Endothelial cell of umbilical vein (primary cell): Measurements from ENCODE around the gene SPDL1. TPM values are rescaled to one million over a fixed set of nuclear protein-coding genes. Genes with fewer than 3 reads are reported as not detected.

Source experiments
- BruUV-seq: library from RNA; stranded (reverse); fragments of 400-500 nt; replicated peaks from 2 replicates; lab custom pipeline; 2021; lab: Mats Ljungman, UMichigan
- CTCF ChIA-PET: fragments of 300-600, 350-600 bp; sonication (Branson Sonifier 250); formaldehyde crosslinking; loops from one replicate; lab custom pipeline; 2021; ENCODE audit warnings: antibody characterized with exemption, inconsistent platforms; lab: Charles Lee
- POLR2A ChIA-PET: fragments of 300-600, 350-600 bp; sonication (Branson Sonifier 250); formaldehyde crosslinking; loops from one replicate; lab custom pipeline; 2021; ENCODE audit warnings: antibody characterized with exemption, inconsistent platforms; lab: Charles Lee
- DNase-seq: peaks from one replicate; pipeline ENCODE4 v3.0.0-alpha.2; 2011; ENCODE audit warnings: low read depth, low spot score
- FAIRE-seq: peaks from 2 replicates; lab custom pipeline; 2011; peaks lifted over from hg19 to GRCh38; lab: Jason Lieb, UNC
- H2AFZ ChIP-seq: 2 replicates; pipeline ENCODE4 v1.6.0; 2012; ENCODE audit warnings: low read depth, low read length, control low read depth, inconsistent platforms
- H3K27ac ChIP-seq: 2 replicates; pipeline ENCODE4 v1.5.1; 2011; ENCODE audit warnings: low read depth, mild to moderate bottlenecking, control low read depth, low read length, moderate library complexity; ENCODE audit not compliant: insufficient read depth
- H3K27me3 ChIP-seq, 2 experiments: 2 replicates each; pipeline versions ENCODE4 v1.6.0 to v1.6.1; 2011; ENCODE audit warnings: low read length in 2 of 2, mixed read lengths in 1 of 2; ENCODE audit not compliant: control insufficient read depth in 2 of 2, insufficient read depth in 2 of 2
- H3K36me3 ChIP-seq, 2 experiments: 2 replicates in 1 of 2; 3 replicates in 1 of 2; pipeline ENCODE4 v1.5.1; 2011; ENCODE audit warnings: low read length in 2 of 2, mild to moderate bottlenecking in 1 of 2, moderate library complexity in 1 of 2; ENCODE audit not compliant: control insufficient read depth in 2 of 2, insufficient read depth in 2 of 2; ENCODE audit errors: extremely low read depth in 1 of 2
- H3K4me1 ChIP-seq: 3 replicates; pipeline ENCODE4 v1.5.1; 2011; ENCODE audit warnings: mild to moderate bottlenecking, low read length; ENCODE audit not compliant: control insufficient read depth, insufficient read depth; ENCODE audit errors: extremely low read depth
- H3K4me2 ChIP-seq: 2 replicates; pipeline ENCODE4 v1.6.1; 2011; ENCODE audit warnings: low read length, control low read depth, mixed read lengths; ENCODE audit not compliant: insufficient read depth
- H3K4me3 ChIP-seq, 3 experiments: fragments of 200-600 bp in 1 of 3; sonication (generic), shearing (Covaris generic) in 1 of 3; replicated peaks in 1 of 3; 2 replicates each; pipeline ENCODE4 v1.5.1; 2011 to 2016; ENCODE audit warnings: control low read depth in 3 of 3, low read length in 3 of 3, mild to moderate bottlenecking in 2 of 3, inconsistent platforms in 1 of 3, low read depth in 1 of 3, moderate library complexity in 1 of 3; ENCODE audit not compliant: insufficient read depth in 1 of 3
- H3K79me2 ChIP-seq: 2 replicates; pipeline ENCODE4 v1.6.0; 2012; ENCODE audit warnings: low read length, inconsistent platforms; ENCODE audit not compliant: control insufficient read depth, insufficient read depth
- H3K9ac ChIP-seq: replicated peaks from 2 replicates; pipeline ENCODE3; 2011; ENCODE audit warnings: low read length, control low read depth; ENCODE audit not compliant: insufficient read depth; ENCODE audit errors: extremely low read depth
- H3K9me1 ChIP-seq: replicated peaks from 3 replicates; pipeline ENCODE4 v1.6.0; 2011; ENCODE audit warnings: mild to moderate bottlenecking, low read length; ENCODE audit not compliant: control insufficient read depth, insufficient read depth; ENCODE audit errors: extremely low read depth
- H3K9me3 ChIP-seq: replicated peaks from 2 replicates; pipeline ENCODE4 v1.5.1; 2012; ENCODE audit warnings: low read length, inconsistent platforms; ENCODE audit not compliant: control insufficient read depth, insufficient read depth
- H4K20me1 ChIP-seq: replicated peaks from 2 replicates; pipeline ENCODE3; 2011; ENCODE audit warnings: mild to moderate bottlenecking, low read length; ENCODE audit not compliant: control insufficient read depth, insufficient read depth; ENCODE audit errors: extremely low read depth
- GATA2 ChIP-seq: IDR thresholded peaks from 2 replicates; pipeline ENCODE4 v1.7.0; 2011; ENCODE audit warnings: low read depth, mild to moderate bottlenecking, moderate library complexity, mixed read lengths, low read length; ENCODE audit not compliant: insufficient read length, insufficient read depth
- JUN ChIP-seq: IDR thresholded peaks from 2 replicates; pipeline ENCODE4 v1.6.1; 2011; ENCODE audit warnings: borderline replicate concordance, low read depth; ENCODE audit not compliant: insufficient read length, insufficient read depth
- MAX ChIP-seq: IDR thresholded peaks from 2 replicates; pipeline ENCODE4 v1.6.1; 2011; ENCODE audit not compliant: insufficient read depth, insufficient read length
- POLR2A ChIP-seq: IDR thresholded peaks from 2 replicates; pipeline ENCODE4 v1.6.1; 2012; ENCODE audit warnings: low read depth, mild to moderate bottlenecking, control low read depth, low read length
- dilution Hi-C: fragments of 300-500 bp; cut with MboI; formaldehyde crosslinking; loops from one replicate; pipeline ENCODE4 v1.15.0; 2019; ENCODE audit warnings: low sequenced_read_pairs; ENCODE audit not compliant: extremely low pct_ligation_motif_present
- intact Hi-C: fragments of 100-400 bp; cut with micrococcal nuclease; formaldehyde crosslinking; loops from one replicate; pipeline ENCODE4 v1.10.0; 2022
- polyA plus RNA-seq, 4 experiments: library from polyadenylated mRNA; depleted of rRNA in 3 of 4; stranded (reverse) in 3 of 4; unstranded in 1 of 4; fragments of >200 nt; gene quantifications; 2 replicates each; pipeline versions ENCODE4 v1.2.1 to v1.2.3, GENCODE V29; 2011 to 2012; ENCODE audit warnings: missing spikeins in 1 of 4
- total RNA-seq: library from RNA; stranded (reverse); gene quantifications from 2 replicates; pipeline ENCODE4 v1.2.3, GENCODE V29; 2021

The SPDL1 gene
- total and polyA plus RNA-seq, 2 donors (not counting 3 experiments of a cell fraction or from before 2014, with no cell fraction given) = 19.7 to 51.8 TPM

- POLR2A ChIA-PET = no interaction called here
- Histone ChIP-seq H4K20me1 (no peaks in the 10 kb centered on the region), H3K79me2 (no peaks in the 10 kb centered on the region), H3K9me1 (no peaks in the 10 kb centered on the region), H2AFZ (no peak overlapping the region), H3K27me3 (no peaks in the 10 kb centered on the region), H3K4me3 (no peak overlapping the region), H3K36me3 (no peaks in the 10 kb centered on the region), H3K4me1 (no peaks in the 10 kb centered on the region), H3K4me2 (no peak overlapping the region), H3K9me3 (no peaks in the 10 kb centered on the region), H3K9ac (no peak overlapping the region), H3K27ac (no peak overlapping the region)
- dilution Hi-C loops = no loop called here
- FAIRE-seq = no peak
- no TSS peak for BruUV-seq
- CTCF ChIA-PET = interaction anchor here (1.7 kb wide), 1 partner anchor 9 kb away, joined by 5 read pairs; no protein-coding TSS in a partner anchor
- no peak for DNase-seq
- intact Hi-C loops = no loop called here
- no peak for TF ChIP-seq JUN
- TF ChIP-seq MAX = no peak
Observed at GRCh38 chr5:169538944-169539343, 44.6 kb upstream of the SPDL1 start.

GRCh38 chr5:169542811-169543210, 40.8 kb upstream of the SPDL1 start:
- POLR2A ChIA-PET = no interaction called here
- dilution Hi-C loops = no loop called here

More at GRCh38 chr5:169542811-169543210, 40.8 kb upstream of the SPDL1 start:
- H3K27me3 ChIP-seq = peaks cover 0 to 2% of the 10 kb centered on the region in 2 experiments
- no peak overlapping the region for H2AFZ ChIP-seq
- TF ChIP-seq MAX (no peak), POLR2A (no peak), GATA2 (no peak)
- FAIRE-seq (no peak), DNase-seq (no peak)
- H3K27ac ChIP-seq = no peak overlapping the region
- intact Hi-C loops = no loop called here
- H3K9me1 ChIP-seq = no peaks in the 10 kb centered on the region
- H3K4me2 ChIP-seq = no peak overlapping the region
- no peak overlapping the region for H3K4me3 ChIP-seq
- H3K79me2 ChIP-seq = no peaks in the 10 kb centered on the region
- H4K20me1 ChIP-seq = no peaks in the 10 kb centered on the region
- no peaks in the 10 kb centered on the region for H3K36me3 ChIP-seq
- no peak overlapping the region for H3K9ac ChIP-seq
- CTCF ChIA-PET = interaction anchor here (1.4 kb wide), 1 partner anchor 556 kb away, joined by 5 read pairs; no protein-coding TSS in a partner anchor
- BruUV-seq = no TSS peak
- H3K4me1 ChIP-seq = no peaks in the 10 kb centered on the region
- H3K9me3 ChIP-seq = no peaks in the 10 kb centered on the region
